HL-60 (cell line): ENCODE results near the gene KRTAP9-6.

Source experiments
- DNase-seq, 2 experiments: peaks; one replicate each; pipeline ENCODE4 v3.0.0-alpha.2; 2010 to 2020; ENCODE audit warnings: low read depth in 1 of 2, low spot score in 1 of 2
- H3K27ac ChIP-seq: fragments of 250-450 bp; sonication (Bioruptor Pico); replicated peaks from 2 replicates; pipeline ENCODE4 v1.5.1; 2020; ENCODE audit warnings: mild to moderate bottlenecking, moderate library complexity
- H3K27me3 ChIP-seq: fragments of 250-450 bp; sonication (Bioruptor Pico); 2 replicates; pipeline ENCODE4 v1.5.1; 2021; ENCODE audit warnings: mild to moderate bottlenecking, moderate library complexity; ENCODE audit not compliant: insufficient read depth, poor library complexity, severe bottlenecking
- H3K4me3 ChIP-seq: replicated peaks from 2 replicates; pipeline ENCODE4 v1.5.1; 2011; ENCODE audit warnings: mild to moderate bottlenecking, control low read depth, low read length; ENCODE audit not compliant: insufficient read depth
- GABPA ChIP-seq: IDR thresholded peaks from 2 replicates; pipeline ENCODE4 v1.6.1; 2012; ENCODE audit warnings: low read depth
- POLR2AphosphoS5 ChIP-seq: IDR thresholded peaks from 2 replicates; pipeline ENCODE4 v1.6.1; 2012; ENCODE audit warnings: low read depth
- SPI1 ChIP-seq: IDR thresholded peaks from 2 replicates; pipeline ENCODE4 v1.6.1; 2012; ENCODE audit warnings: low read depth, mild to moderate bottlenecking, borderline replicate concordance
- TF ChIP-seq, protein P1 (sequence below): IDR thresholded peaks from 2 replicates; pipeline ENCODE4 v1.6.1; 2012; ENCODE audit warnings: low read depth; ENCODE audit not compliant: insufficient replicate concordance
- TF ChIP-seq, protein P2 (sequence below): IDR thresholded peaks from one replicate; pipeline ENCODE4 v1.5.1; 2011; ENCODE audit warnings: low read length, control low read depth, inconsistent platforms; ENCODE audit not compliant: insufficient read depth

Gene KRTAP9-6

DNA sequence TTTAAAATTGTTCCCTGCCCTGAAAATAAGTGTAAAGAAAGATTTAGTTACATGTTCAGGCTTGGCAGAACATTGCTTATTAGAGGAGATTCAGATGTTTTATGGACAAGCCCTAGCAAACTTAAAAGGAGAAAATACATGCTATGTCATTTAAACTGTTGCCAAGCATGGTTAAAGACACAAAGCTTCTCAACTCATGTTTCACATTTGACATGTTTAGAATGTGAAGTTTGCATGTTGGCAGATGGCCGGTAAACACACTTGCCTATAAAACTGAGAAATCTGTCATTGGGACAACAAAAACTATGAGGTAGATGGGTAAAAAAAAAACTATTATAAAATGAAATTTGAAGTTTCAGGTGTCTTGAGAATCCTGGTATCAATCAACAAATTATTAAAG is 31.7 kb downstream of the KRTAP9-6 start:
- H3K4me3 ChIP-seq, result no peak overlapping the region
- no peaks in the 10 kb centered on the region for H3K27me3 ChIP-seq
- TF ChIP-seq POLR2AphosphoS5 (no peak), SPI1 (no peak), GABPA (no peak)
- TF ChIP-seq, protein P1, sequence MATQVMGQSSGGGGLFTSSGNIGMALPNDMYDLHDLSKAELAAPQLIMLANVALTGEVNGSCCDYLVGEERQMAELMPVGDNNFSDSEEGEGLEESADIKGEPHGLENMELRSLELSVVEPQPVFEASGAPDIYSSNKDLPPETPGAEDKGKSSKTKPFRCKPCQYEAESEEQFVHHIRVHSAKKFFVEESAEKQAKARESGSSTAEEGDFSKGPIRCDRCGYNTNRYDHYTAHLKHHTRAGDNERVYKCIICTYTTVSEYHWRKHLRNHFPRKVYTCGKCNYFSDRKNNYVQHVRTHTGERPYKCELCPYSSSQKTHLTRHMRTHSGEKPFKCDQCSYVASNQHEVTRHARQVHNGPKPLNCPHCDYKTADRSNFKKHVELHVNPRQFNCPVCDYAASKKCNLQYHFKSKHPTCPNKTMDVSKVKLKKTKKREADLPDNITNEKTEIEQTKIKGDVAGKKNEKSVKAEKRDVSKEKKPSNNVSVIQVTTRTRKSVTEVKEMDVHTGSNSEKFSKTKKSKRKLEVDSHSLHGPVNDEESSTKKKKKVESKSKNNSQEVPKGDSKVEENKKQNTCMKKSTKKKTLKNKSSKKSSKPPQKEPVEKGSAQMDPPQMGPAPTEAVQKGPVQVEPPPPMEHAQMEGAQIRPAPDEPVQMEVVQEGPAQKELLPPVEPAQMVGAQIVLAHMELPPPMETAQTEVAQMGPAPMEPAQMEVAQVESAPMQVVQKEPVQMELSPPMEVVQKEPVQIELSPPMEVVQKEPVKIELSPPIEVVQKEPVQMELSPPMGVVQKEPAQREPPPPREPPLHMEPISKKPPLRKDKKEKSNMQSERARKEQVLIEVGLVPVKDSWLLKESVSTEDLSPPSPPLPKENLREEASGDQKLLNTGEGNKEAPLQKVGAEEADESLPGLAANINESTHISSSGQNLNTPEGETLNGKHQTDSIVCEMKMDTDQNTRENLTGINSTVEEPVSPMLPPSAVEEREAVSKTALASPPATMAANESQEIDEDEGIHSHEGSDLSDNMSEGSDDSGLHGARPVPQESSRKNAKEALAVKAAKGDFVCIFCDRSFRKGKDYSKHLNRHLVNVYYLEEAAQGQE, result no peak
- TF ChIP-seq, protein P2, sequence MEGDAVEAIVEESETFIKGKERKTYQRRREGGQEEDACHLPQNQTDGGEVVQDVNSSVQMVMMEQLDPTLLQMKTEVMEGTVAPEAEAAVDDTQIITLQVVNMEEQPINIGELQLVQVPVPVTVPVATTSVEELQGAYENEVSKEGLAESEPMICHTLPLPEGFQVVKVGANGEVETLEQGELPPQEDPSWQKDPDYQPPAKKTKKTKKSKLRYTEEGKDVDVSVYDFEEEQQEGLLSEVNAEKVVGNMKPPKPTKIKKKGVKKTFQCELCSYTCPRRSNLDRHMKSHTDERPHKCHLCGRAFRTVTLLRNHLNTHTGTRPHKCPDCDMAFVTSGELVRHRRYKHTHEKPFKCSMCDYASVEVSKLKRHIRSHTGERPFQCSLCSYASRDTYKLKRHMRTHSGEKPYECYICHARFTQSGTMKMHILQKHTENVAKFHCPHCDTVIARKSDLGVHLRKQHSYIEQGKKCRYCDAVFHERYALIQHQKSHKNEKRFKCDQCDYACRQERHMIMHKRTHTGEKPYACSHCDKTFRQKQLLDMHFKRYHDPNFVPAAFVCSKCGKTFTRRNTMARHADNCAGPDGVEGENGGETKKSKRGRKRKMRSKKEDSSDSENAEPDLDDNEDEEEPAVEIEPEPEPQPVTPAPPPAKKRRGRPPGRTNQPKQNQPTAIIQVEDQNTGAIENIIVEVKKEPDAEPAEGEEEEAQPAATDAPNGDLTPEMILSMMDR, result no peak
- no peak overlapping the region for H3K27ac ChIP-seq
- no peak for DNase-seq

DNA sequence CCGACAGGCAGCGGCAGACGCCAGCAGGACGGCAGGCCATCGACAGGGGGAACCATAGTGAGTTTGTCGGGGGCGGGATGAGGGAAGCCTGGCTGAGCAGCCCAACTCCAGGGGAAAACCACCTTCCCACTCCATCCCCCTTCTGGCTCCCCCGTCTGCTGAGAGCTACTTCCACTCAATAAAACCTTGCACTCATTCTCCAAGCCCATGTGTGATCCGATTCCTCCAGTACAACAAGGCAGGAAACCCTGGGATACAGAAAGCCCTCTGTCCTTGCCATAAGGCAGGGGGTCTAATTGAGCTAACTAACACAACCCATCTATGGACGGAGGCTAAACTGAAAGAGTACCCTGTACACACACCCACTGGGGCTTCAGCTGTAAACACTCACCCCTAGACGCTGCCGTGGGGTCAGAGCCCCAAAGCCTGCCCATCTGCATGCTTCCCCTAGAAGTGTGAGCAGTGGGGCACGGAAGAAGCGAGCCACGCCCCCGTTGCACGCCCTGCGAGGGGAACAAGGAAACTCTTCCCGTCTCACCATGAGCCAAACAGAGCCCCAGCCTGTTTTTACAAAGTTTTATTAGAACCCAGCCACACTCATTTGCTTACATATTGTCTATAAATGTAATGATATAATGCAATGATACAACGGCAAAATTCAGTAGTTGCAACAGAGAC is 33.4 kb downstream of the KRTAP9-6 start:
- H3K27me3 ChIP-seq, result no peaks in the 10 kb centered on the region
- TF ChIP-seq, protein P2, result no peak
- TF ChIP-seq GABPA (no peak), POLR2AphosphoS5 (no peak), SPI1 (no peak)
- TF ChIP-seq, protein P1, result no peak
- no peak overlapping the region for H3K27ac ChIP-seq
- no peak overlapping the region for H3K4me3 ChIP-seq
- no peak for DNase-seq

DNA sequence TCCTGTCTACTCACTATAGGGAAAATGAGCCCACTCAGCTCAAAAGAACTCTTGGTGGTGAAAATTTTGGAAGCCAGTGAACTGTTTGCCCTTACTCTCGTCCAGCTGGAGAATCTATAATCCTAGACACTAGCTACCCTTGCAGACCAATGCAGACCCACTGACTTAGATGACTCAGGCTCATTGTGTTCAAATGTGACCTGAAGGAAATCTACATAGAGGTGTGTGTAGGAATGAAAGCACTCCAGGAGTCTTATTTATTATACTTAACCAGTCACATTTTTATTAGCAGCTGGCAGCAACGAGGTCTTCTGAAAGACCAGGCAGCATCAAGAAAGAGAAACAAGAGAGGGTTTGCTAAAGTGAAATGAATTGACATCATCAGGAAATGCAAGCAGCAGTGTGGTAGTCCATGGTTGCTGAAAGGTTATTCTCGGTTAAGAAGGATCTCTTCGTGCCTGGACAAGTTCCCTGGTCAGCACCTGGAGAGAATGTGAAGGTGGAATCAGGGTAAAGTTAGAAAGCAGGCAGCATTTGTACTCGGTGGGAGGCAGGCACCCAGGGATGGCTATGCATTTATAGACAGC is 36.1 kb downstream of the KRTAP9-6 start:
- no peak overlapping the region for H3K4me3 ChIP-seq

More for the DNA sequence above, 36.1 kb downstream of the KRTAP9-6 start:
- no peak overlapping the region for H3K27ac ChIP-seq
- no peak for DNase-seq
- TF ChIP-seq POLR2AphosphoS5 (no peak), GABPA (no peak), SPI1 (no peak)
- TF ChIP-seq, protein P1, result no peak
- TF ChIP-seq, protein P2, result no peak
- no peaks in the 10 kb centered on the region for H3K27me3 ChIP-seq
